HL-60 (cell line): ENCODE results near the gene TSHZ2.

Experiments used
- DNase-seq, 2 experiments: peaks; one replicate each; pipeline ENCODE4 v3.0.0-alpha.2; 2010 to 2020; ENCODE audit warnings: low read depth in 1 of 2, low spot score in 1 of 2
- H3K27ac ChIP-seq: fragments of 250-450 bp; sonication (Bioruptor Pico); replicated peaks from 2 replicates; pipeline ENCODE4 v1.5.1; 2020; ENCODE audit warnings: mild to moderate bottlenecking, moderate library complexity
- H3K27me3 ChIP-seq: fragments of 250-450 bp; sonication (Bioruptor Pico); 2 replicates; pipeline ENCODE4 v1.5.1; 2021; ENCODE audit warnings: mild to moderate bottlenecking, moderate library complexity; ENCODE audit not compliant: insufficient read depth, poor library complexity, severe bottlenecking
- H3K4me3 ChIP-seq: replicated peaks from 2 replicates; pipeline ENCODE4 v1.5.1; 2011; ENCODE audit warnings: mild to moderate bottlenecking, control low read depth, low read length; ENCODE audit not compliant: insufficient read depth
- CTCF ChIP-seq: IDR thresholded peaks from one replicate; pipeline ENCODE4 v1.5.1; 2011; ENCODE audit warnings: low read length, control low read depth, inconsistent platforms; ENCODE audit not compliant: insufficient read depth
- GABPA ChIP-seq: IDR thresholded peaks from 2 replicates; pipeline ENCODE4 v1.6.1; 2012; ENCODE audit warnings: low read depth
- POLR2AphosphoS5 ChIP-seq: IDR thresholded peaks from 2 replicates; pipeline ENCODE4 v1.6.1; 2012; ENCODE audit warnings: low read depth
- REST ChIP-seq: IDR thresholded peaks from 2 replicates; pipeline ENCODE4 v1.6.1; 2012; ENCODE audit warnings: low read depth; ENCODE audit not compliant: insufficient replicate concordance
- SPI1 ChIP-seq: IDR thresholded peaks from 2 replicates; pipeline ENCODE4 v1.6.1; 2012; ENCODE audit warnings: low read depth, mild to moderate bottlenecking, borderline replicate concordance

TSHZ2 gene

GRCh38 chr20:53269380-53269779 lies 297.2 kb downstream of the TSHZ2 start:
- Histone ChIP-seq H3K4me3 (no peak overlapping the region), H3K27me3 (no peaks in the 10 kb centered on the region), H3K27ac (no peak overlapping the region)
- no peak for TF ChIP-seq GABPA
- TF ChIP-seq REST = no peak
- no peak for TF ChIP-seq POLR2AphosphoS5
- TF ChIP-seq SPI1 = no peak
- no peak for TF ChIP-seq CTCF
- DNase-seq = no peak

GRCh38 chr20:53270792-53271375 lies 298.7 kb downstream of the TSHZ2 start:
- Histone ChIP-seq H3K27ac (no peak overlapping the region), H3K27me3 (no peaks in the 10 kb centered on the region), H3K4me3 (no peak overlapping the region)
- no peak for DNase-seq
- TF ChIP-seq REST (no peak), CTCF (no peak), POLR2AphosphoS5 (no peak), GABPA (no peak)

- no peak for TF ChIP-seq SPI1
- TF ChIP-seq POLR2AphosphoS5 = no peak
- no peak for TF ChIP-seq REST
- no peak for TF ChIP-seq GABPA
- no peak for TF ChIP-seq CTCF
- no peak for DNase-seq
- Histone ChIP-seq H3K27me3 (no peaks in the 10 kb centered on the region), H3K27ac (no peak overlapping the region), H3K4me3 (no peak overlapping the region)
Measured at GRCh38 chr20:53274365-53274764, 302.2 kb downstream of the TSHZ2 start.
